ENCODE measurements around the gene SLAMF7. TPM values are rescaled to one million over a fixed set of nuclear protein-coding genes. Genes with fewer than 3 reads are reported as not detected.

SLAMF7 gene
- total RNA-seq, 1 donor from 2014 or later = not detected

DNA sequence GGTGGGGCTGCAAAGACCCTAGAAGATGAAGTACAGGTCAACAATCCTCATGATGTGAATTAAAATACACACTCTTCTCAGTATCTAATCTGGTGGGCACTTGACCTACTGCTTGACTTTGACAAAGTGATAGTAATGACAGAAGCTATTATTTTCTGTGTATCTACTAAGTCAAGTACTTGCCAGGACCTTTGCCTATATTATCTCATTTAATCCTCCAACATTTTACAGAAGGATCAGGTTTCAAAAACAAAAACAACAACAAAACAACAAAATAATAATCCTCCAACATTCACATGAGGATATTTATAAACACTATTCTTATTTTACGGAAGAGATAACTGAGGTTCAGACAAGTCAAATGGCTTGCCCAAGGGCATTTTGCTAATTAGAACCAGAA, 23.0 kb upstream of the SLAMF7 start:
- Mint-ChIP-seq H3K27ac (ENCODE audit: unreplicated experiment) (no peak overlapping the region), H3K9me3 (ENCODE audit: unreplicated experiment) (no peaks in the 10 kb centered on the region), H3K36me3 (ENCODE audit: unreplicated experiment) (no peaks in the 10 kb centered on the region), H3K27me3 (ENCODE audit: unreplicated experiment) (peaks cover 2% of the 10 kb centered on the region), H3K4me1 (ENCODE audit: unreplicated experiment) (no peaks in the 10 kb centered on the region), H3K4me3 (ENCODE audit: unreplicated experiment) (no peak overlapping the region)
- no peak for DNase-seq (ENCODE audit: extremely low spot score, unreplicated experiment)
- TF ChIP-seq, protein P1, sequence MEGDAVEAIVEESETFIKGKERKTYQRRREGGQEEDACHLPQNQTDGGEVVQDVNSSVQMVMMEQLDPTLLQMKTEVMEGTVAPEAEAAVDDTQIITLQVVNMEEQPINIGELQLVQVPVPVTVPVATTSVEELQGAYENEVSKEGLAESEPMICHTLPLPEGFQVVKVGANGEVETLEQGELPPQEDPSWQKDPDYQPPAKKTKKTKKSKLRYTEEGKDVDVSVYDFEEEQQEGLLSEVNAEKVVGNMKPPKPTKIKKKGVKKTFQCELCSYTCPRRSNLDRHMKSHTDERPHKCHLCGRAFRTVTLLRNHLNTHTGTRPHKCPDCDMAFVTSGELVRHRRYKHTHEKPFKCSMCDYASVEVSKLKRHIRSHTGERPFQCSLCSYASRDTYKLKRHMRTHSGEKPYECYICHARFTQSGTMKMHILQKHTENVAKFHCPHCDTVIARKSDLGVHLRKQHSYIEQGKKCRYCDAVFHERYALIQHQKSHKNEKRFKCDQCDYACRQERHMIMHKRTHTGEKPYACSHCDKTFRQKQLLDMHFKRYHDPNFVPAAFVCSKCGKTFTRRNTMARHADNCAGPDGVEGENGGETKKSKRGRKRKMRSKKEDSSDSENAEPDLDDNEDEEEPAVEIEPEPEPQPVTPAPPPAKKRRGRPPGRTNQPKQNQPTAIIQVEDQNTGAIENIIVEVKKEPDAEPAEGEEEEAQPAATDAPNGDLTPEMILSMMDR (IDR thresholded peaks at IDR 0.05) = no peak

DNA sequence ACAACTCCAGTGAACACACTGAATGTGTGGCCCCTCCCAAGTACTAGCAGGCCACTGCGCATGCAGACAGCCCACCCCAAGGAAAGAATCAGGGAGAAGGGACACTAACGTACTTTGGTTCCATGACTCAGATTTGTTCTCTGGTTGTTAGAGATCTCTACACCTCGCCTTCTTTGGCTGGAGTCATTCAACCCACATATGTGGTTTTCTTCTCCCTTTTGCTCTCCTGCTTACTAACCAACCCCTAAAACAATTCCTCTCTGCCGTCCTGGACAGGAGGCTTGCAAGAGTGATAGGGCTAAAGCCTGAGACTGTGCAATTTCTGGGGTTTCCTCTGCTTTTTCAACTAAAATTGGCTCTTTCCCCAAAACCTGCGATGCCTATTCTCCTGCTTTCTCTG, 21.7 kb upstream of the SLAMF7 start:
- peaks cover 4% of the 10 kb centered on the region for H3K27me3 Mint-ChIP-seq (ENCODE audit: unreplicated experiment)
- no peak overlapping the region for H3K27ac Mint-ChIP-seq (ENCODE audit: unreplicated experiment)
- no peak for DNase-seq (ENCODE audit: extremely low spot score, unreplicated experiment)
- H3K4me3 Mint-ChIP-seq (ENCODE audit: unreplicated experiment) = no peak overlapping the region
- H3K4me1 Mint-ChIP-seq (ENCODE audit: unreplicated experiment) = no peaks in the 10 kb centered on the region
- H3K9me3 Mint-ChIP-seq (ENCODE audit: unreplicated experiment) = no peaks in the 10 kb centered on the region
- H3K36me3 Mint-ChIP-seq (ENCODE audit: unreplicated experiment) = no peaks in the 10 kb centered on the region
- TF ChIP-seq, protein P1 (IDR thresholded peaks at IDR 0.05) = no peak

- H3K36me3 Mint-ChIP-seq (ENCODE audit: unreplicated experiment) = no peaks in the 10 kb centered on the region
- TF ChIP-seq, protein P1 (IDR thresholded peaks at IDR 0.05) = no peak
These were observed 20.8 kb upstream of the SLAMF7 start for GRCh38 chr1:160718210-160718609.

DNA sequence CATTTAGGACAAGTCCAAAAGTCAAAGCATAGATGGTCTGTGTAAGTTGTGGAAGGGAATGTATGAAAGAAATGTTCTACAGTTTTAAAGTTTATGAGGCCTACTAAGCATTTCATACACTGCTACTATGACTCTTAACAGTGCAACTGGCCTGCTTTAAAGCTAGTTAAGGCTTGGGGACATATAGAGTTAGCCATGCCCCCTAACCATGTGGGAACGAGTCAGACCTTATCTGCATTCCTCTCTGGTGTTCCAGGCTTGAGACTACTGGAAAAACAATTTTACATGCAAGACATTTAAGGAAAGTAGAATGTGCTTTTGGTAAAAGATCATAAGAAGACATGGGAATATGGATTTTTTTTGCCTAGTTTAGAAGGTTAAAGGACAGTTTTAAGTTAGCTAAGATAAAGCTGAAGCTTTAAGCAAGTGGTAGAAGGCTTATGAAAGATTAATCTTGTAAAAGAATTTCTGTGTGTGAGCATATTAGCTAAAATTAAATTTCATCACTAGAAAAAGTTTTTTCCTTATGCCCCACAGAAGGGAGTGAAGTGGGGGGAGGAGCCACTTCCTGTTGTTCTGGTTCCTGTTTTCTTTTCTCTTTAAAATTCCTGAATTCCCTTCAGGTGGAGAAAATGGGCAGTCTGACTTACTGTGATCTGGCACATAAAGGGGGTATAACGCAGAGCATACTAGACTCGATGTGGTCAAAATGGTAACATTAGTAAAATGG, 18.5 kb upstream of the SLAMF7 start:
- Mint-ChIP-seq H3K36me3 (ENCODE audit: unreplicated experiment) (no peaks in the 10 kb centered on the region), H3K4me1 (ENCODE audit: unreplicated experiment) (no peaks in the 10 kb centered on the region), H3K9me3 (ENCODE audit: unreplicated experiment) (no peaks in the 10 kb centered on the region), H3K27me3 (ENCODE audit: unreplicated experiment) (peaks cover 7% of the 10 kb centered on the region), H3K4me3 (ENCODE audit: unreplicated experiment) (no peak overlapping the region), H3K27ac (ENCODE audit: unreplicated experiment) (no peak overlapping the region)
- TF ChIP-seq, protein P1 (IDR thresholded peaks at IDR 0.05) = no peak
- DNase-seq (ENCODE audit: extremely low spot score, unreplicated experiment) = no peak

More at GRCh38 chr1:160718210-160718609, 20.8 kb upstream of the SLAMF7 start:
- no peaks in the 10 kb centered on the region for H3K9me3 Mint-ChIP-seq (ENCODE audit: unreplicated experiment)
- H3K27me3 Mint-ChIP-seq (ENCODE audit: unreplicated experiment) = peaks cover 7% of the 10 kb centered on the region
- H3K4me3 Mint-ChIP-seq (ENCODE audit: unreplicated experiment) = no peak overlapping the region
- DNase-seq (ENCODE audit: extremely low spot score, unreplicated experiment) = no peak
- no peak overlapping the region for H3K27ac Mint-ChIP-seq (ENCODE audit: unreplicated experiment)
- no peaks in the 10 kb centered on the region for H3K4me1 Mint-ChIP-seq (ENCODE audit: unreplicated experiment)

DNA sequence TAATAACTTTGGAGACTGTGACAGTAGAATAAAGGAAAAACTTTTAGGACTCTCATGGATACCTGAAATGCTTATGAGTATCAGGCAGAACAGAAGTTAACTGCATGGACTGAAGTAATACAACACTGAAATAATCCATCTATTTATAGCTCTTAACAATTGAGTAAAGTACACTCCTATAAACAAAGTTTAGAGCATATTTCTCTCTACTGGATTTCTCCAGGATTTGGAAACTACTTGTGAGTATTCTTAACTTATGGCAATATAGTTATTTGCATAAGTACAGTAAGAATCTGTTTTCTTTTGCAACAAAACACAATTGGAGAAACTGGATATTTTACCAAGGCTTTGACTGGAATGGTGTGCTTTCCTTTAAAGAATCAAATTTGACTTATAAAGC, 17.6 kb upstream of the SLAMF7 start:
- H3K27me3 Mint-ChIP-seq (ENCODE audit: unreplicated experiment) = peaks cover 6% of the 10 kb centered on the region
- TF ChIP-seq, protein P1 (IDR thresholded peaks at IDR 0.05) = no peak
- H3K4me3 Mint-ChIP-seq (ENCODE audit: unreplicated experiment) = no peak overlapping the region
- H3K9me3 Mint-ChIP-seq (ENCODE audit: unreplicated experiment) = no peaks in the 10 kb centered on the region
- no peak overlapping the region for H3K27ac Mint-ChIP-seq (ENCODE audit: unreplicated experiment)
- H3K36me3 Mint-ChIP-seq (ENCODE audit: unreplicated experiment) = no peaks in the 10 kb centered on the region
- no peaks in the 10 kb centered on the region for H3K4me1 Mint-ChIP-seq (ENCODE audit: unreplicated experiment)
- no peak for DNase-seq (ENCODE audit: extremely low spot score, unreplicated experiment)

Data from osteocyte (in vitro differentiated cells).